ENCODE data around the gene KRTAP2-1. TPM values are rescaled to one million over a fixed set of nuclear protein-coding genes. Genes with fewer than 3 reads are reported as not detected.
"Not testable (repeated sequence)": the region's sequence is repeated elsewhere in the genome, so short reads cannot be mapped to it uniquely, and the experiment has no call there.

Gene KRTAP2-1
- total and polyA plus RNA-seq, 2 of the 13 experiments (the other 11 are each of a cell fraction or from before 2014, with no cell fraction given), result not detected

- H3K4me3 ChIP-seq (replicated peaks in 1 of 3; ENCODE audit: insufficient read depth in 1 of 3, low read depth in 2 of 3, low read length in 3 of 3); DNase-seq (ENCODE audit: low spot score); H3K27me3 ChIP-seq (ENCODE audit: control insufficient read depth in 1 of 2, insufficient read depth in 2 of 2, low read length in 2 of 2); H4K20me1 ChIP-seq (ENCODE audit: insufficient read depth, low read length); POLR2A ChIA-PET; intact Hi-C loops (cut with micrococcal nuclease; ENCODE audit: unreplicated experiment); BruUV-seq (replicated peaks); H3K27ac ChIP-seq (ENCODE audit: extremely low read length, insufficient read depth, low read length); H3K9ac ChIP-seq (ENCODE audit: insufficient read depth, low read depth, low read length); FAIRE-seq; H3K4me2 ChIP-seq (ENCODE audit: low read depth, low read length); H3K79me2 ChIP-seq (ENCODE audit: insufficient read depth, low read length); H2AFZ ChIP-seq (ENCODE audit: low read length); H3K9me3 ChIP-seq (ENCODE audit: low read length); CTCF ChIA-PET (ENCODE audit: low intra/inter-chr PET ratio, low total read pairs); H3K36me3 ChIP-seq (replicated peaks in 1 of 2; ENCODE audit: control insufficient read depth in 1 of 2, insufficient read depth in 2 of 2, low read length in 2 of 2); ATAC-seq; in situ Hi-C loops (cut with HindIII; ENCODE audit: extremely low pct_ligation_motif_present, low pct_unique_long_range_greater_than_20kb): not testable (repeated sequence)
- 87% methylated on average over 6 of the region's 6 CpGs for WGBS (ENCODE audit: low lambda C conversion rate)
- peaks cover 35% of the 10 kb centered on the region for H3K4me1 ChIP-seq (ENCODE audit: insufficient read depth, low read length)
Measured at GRCh38 chr17:40999563-40999962, 47.6 kb downstream of the KRTAP2-1 start, which contains the start of gene KRTAP3-2. Gene KRTAP3-2 (minus strand): TSS chr17:40999906. CDS start chr17:40999853, 53 bp downstream.

DNA sequence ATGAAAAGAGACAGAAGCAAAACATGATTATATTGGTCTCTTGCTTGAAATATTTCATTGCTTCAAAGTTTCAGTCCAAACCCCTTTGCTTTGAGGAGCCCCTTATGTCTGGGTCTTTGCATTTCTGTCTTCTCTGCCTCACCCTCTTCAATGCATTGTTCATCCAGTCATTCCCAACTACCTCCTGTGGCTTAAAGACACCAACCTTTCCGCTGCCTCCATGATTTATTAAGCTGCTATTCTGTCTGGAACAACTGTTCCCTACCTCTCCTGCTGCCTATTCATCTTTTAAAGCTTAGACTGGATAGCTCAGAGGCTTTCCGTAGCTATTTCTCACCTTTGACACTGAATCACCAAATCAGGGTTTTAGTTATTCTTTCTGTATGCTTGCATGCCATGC lies 49.8 kb downstream of the KRTAP2-1 start:
- ChIA-PET CTCF (ENCODE audit: low intra/inter-chr PET ratio, low total read pairs) (no interaction called here), POLR2A (no interaction called here)
- intact Hi-C loops (cut with micrococcal nuclease; ENCODE audit: unreplicated experiment) (no loop called here), in situ Hi-C loops (cut with HindIII; ENCODE audit: extremely low pct_ligation_motif_present, low pct_unique_long_range_greater_than_20kb) (no loop called here)
- Histone ChIP-seq H3K4me2 (ENCODE audit: low read depth, low read length) (no peak overlapping the region), H2AFZ (ENCODE audit: low read length) (no peak overlapping the region), H3K4me1 (ENCODE audit: insufficient read depth, low read length) (peaks cover 18% of the 10 kb centered on the region), H3K9me3 (ENCODE audit: low read length) (no peaks in the 10 kb centered on the region), H3K27me3 (ENCODE audit: control insufficient read depth in 1 of 2, insufficient read depth in 2 of 2, low read length in 2 of 2) (no peaks in the 10 kb centered on the region), H3K79me2 (ENCODE audit: insufficient read depth, low read length) (no peaks in the 10 kb centered on the region), H3K4me3 (replicated peaks in 1 of 3; ENCODE audit: insufficient read depth in 1 of 3, low read depth in 2 of 3, low read length in 3 of 3) (no peak overlapping the region), H3K9ac (ENCODE audit: insufficient read depth, low read depth, low read length) (no peak overlapping the region), H3K36me3 (replicated peaks in 1 of 2; ENCODE audit: control insufficient read depth in 1 of 2, insufficient read depth in 2 of 2, low read length in 2 of 2) (no peaks in the 10 kb centered on the region), H3K27ac (ENCODE audit: extremely low read length, insufficient read depth, low read length) (no peak overlapping the region), H4K20me1 (ENCODE audit: insufficient read depth, low read length) (no peaks in the 10 kb centered on the region)
- ATAC-seq (no peak), FAIRE-seq (no peak), DNase-seq (ENCODE audit: low spot score) (no peak)
- 87% methylated on average over 2 of the region's 2 CpGs for WGBS (ENCODE audit: low lambda C conversion rate)
- no TSS peak for BruUV-seq (replicated peaks)
- TF ChIP-seq KAT7 (CRISPR knock-in tag; IDR thresholded peaks at IDR 0.05; ENCODE audit: borderline replicate concordance), result no peak
- TF ChIP-seq NR2F1 (CRISPR knock-in tag; IDR thresholded peaks at IDR 0.05), result no peak
- no peak for TF ChIP-seq PHF20 (CRISPR knock-in tag; IDR thresholded peaks at IDR 0.05)
- no peak for TF ChIP-seq KAT8 (CRISPR knock-in tag; IDR thresholded peaks at IDR 0.05)
- no peak for TF ChIP-seq ARNTL (CRISPR knock-in tag; IDR thresholded peaks at IDR 0.05)
- no peak for TF ChIP-seq ZNF124 (CRISPR knock-in tag; IDR thresholded peaks at IDR 0.05)
- no peak for TF ChIP-seq RXRB (CRISPR knock-in tag; IDR thresholded peaks at IDR 0.05; ENCODE audit: borderline replicate concordance)
- no peak for TF ChIP-seq ELF1 (CRISPR knock-in tag; IDR thresholded peaks at IDR 0.05)
- no peak for TF ChIP-seq ZNF572 (CRISPR knock-in tag; IDR thresholded peaks at IDR 0.05)
- no peak for TF ChIP-seq FIP1L1 (IDR thresholded peaks at IDR 0.05; ENCODE audit: borderline replicate concordance, insufficient read depth, low read depth, low read length)
- no peak for TF ChIP-seq REL (CRISPR knock-in tag; conservative IDR thresholded peaks at IDR 0.05)
- TF ChIP-seq, protein P1, sequence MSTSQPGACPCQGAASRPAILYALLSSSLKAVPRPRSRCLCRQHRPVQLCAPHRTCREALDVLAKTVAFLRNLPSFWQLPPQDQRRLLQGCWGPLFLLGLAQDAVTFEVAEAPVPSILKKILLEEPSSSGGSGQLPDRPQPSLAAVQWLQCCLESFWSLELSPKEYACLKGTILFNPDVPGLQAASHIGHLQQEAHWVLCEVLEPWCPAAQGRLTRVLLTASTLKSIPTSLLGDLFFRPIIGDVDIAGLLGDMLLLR (CRISPR knock-in tag; IDR thresholded peaks at IDR 0.05), result no peak
- no peak for TF ChIP-seq SALL2 (CRISPR knock-in tag; IDR thresholded peaks at IDR 0.05)
- TF ChIP-seq, protein P2, sequence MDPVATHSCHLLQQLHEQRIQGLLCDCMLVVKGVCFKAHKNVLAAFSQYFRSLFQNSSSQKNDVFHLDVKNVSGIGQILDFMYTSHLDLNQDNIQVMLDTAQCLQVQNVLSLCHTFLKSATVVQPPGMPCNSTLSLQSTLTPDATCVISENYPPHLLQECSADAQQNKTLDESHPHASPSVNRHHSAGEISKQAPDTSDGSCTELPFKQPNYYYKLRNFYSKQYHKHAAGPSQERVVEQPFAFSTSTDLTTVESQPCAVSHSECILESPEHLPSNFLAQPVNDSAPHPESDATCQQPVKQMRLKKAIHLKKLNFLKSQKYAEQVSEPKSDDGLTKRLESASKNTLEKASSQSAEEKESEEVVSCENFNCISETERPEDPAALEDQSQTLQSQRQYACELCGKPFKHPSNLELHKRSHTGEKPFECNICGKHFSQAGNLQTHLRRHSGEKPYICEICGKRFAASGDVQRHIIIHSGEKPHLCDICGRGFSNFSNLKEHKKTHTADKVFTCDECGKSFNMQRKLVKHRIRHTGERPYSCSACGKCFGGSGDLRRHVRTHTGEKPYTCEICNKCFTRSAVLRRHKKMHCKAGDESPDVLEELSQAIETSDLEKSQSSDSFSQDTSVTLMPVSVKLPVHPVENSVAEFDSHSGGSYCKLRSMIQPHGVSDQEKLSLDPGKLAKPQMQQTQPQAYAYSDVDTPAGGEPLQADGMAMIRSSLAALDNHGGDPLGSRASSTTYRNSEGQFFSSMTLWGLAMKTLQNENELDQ (CRISPR knock-in tag; IDR thresholded peaks at IDR 0.05; ENCODE audit: borderline replicate concordance), result no peak
- no peak for TF ChIP-seq ISX (CRISPR knock-in tag; conservative IDR thresholded peaks at IDR 0.05)
- TF ChIP-seq CREM (IDR thresholded peaks at IDR 0.05), result no peak
- no peak for TF ChIP-seq CREM (CRISPR knock-in tag; IDR thresholded peaks at IDR 0.05)
- no peak for TF ChIP-seq BATF2 (CRISPR knock-in tag; IDR thresholded peaks at IDR 0.05)

All from HepG2 (cell line).